Mesothelial cell of epicardium (in vitro differentiated cells): ENCODE measurements around the gene PLEKHA6. TPM values are rescaled to one million over a fixed set of nuclear protein-coding genes. Genes with fewer than 3 reads are reported as not detected.

Experiments
- DNase-seq, 2 experiments: peaks; one replicate each; pipeline ENCODE4 v3.0.0; 2021; ENCODE audit warnings: low spot score in 2 of 2; ENCODE audit not compliant: unreplicated experiment in 2 of 2
- H3K27ac Mint-ChIP-seq: 2 replicates; pipeline ENCODE4 v1.8.0; 2021; ENCODE audit warnings: mixed read lengths
- H3K27me3 Mint-ChIP-seq: 2 replicates; pipeline ENCODE4 v1.8.0; 2021; ENCODE audit warnings: low read depth, mixed read lengths
- H3K36me3 Mint-ChIP-seq: 2 replicates; pipeline ENCODE4 v1.8.0; 2021; ENCODE audit warnings: mixed read lengths
- H3K4me1 Mint-ChIP-seq: 2 replicates; pipeline ENCODE4 v1.8.0; 2021; ENCODE audit warnings: mixed read lengths
- H3K4me3 Mint-ChIP-seq: 2 replicates; pipeline ENCODE4 v1.8.0; 2021; ENCODE audit warnings: mild to moderate bottlenecking, moderate library complexity, mixed read lengths
- H3K9me3 Mint-ChIP-seq: 2 replicates; pipeline ENCODE4 v1.8.0; 2021; ENCODE audit warnings: mixed read lengths
- CTCF ChIP-seq: fragments of 200-600 bp; sonication (generic); IDR thresholded peaks from one replicate; pipeline ENCODE4 v1.5.0; 2021; ENCODE audit warnings: antibody characterized with exemption; ENCODE audit not compliant: unreplicated experiment
- total RNA-seq: library from RNA; stranded (reverse); gene quantifications from 3 replicates; pipeline ENCODE4 v1.2.1, GENCODE V29; 2021

PLEKHA6 gene
- total RNA-seq, 1 donor from 2014 or later, result 29.7 TPM

GRCh38 chr1:204194771-204195170 is 165.0 kb downstream of the PLEKHA6 start:
- no peak overlapping the region for H3K27ac Mint-ChIP-seq

GRCh38 chr1:204194080-204194479 is 165.6 kb downstream of the PLEKHA6 start:
- Mint-ChIP-seq H3K27me3 (peaks cover 32% of the 10 kb centered on the region), H3K4me3 (no peak overlapping the region), H3K9me3 (no peaks in the 10 kb centered on the region), H3K27ac (no peak overlapping the region), H3K4me1 (peaks cover 38% of the 10 kb centered on the region), H3K36me3 (no peaks in the 10 kb centered on the region)
- no peak for TF ChIP-seq CTCF
- no peak for DNase-seq

More at GRCh38 chr1:204194771-204195170, 165.0 kb downstream of the PLEKHA6 start:
- TF ChIP-seq CTCF, result no peak
- no peak for DNase-seq
- Mint-ChIP-seq H3K9me3 (no peaks in the 10 kb centered on the region), H3K36me3 (no peaks in the 10 kb centered on the region), H3K27me3 (peaks cover 25% of the 10 kb centered on the region), H3K4me3 (no peak overlapping the region), H3K4me1 (peaks cover 38% of the 10 kb centered on the region)

- no peak for DNase-seq
- Mint-ChIP-seq H3K4me1 (peaks cover 28% of the 10 kb centered on the region), H3K4me3 (no peak overlapping the region), H3K27ac (no peak overlapping the region), H3K9me3 (no peaks in the 10 kb centered on the region), H3K36me3 (no peaks in the 10 kb centered on the region), H3K27me3 (peaks cover 45% of the 10 kb centered on the region)
- TF ChIP-seq CTCF, result no peak
These were observed 167.0 kb downstream of the PLEKHA6 start for GRCh38 chr1:204192589-204193352.

GRCh38 chr1:204192046-204192445 is 167.7 kb downstream of the PLEKHA6 start:
- peaks cover 48% of the 10 kb centered on the region for H3K27me3 Mint-ChIP-seq
- TF ChIP-seq CTCF, result no peak
- no peak overlapping the region for H3K27ac Mint-ChIP-seq
- no peak for DNase-seq
- no peaks in the 10 kb centered on the region for H3K9me3 Mint-ChIP-seq
- no peak overlapping the region for H3K4me3 Mint-ChIP-seq
- no peaks in the 10 kb centered on the region for H3K36me3 Mint-ChIP-seq
- peaks cover 28% of the 10 kb centered on the region for H3K4me1 Mint-ChIP-seq

GRCh38 chr1:204191456-204191855 is 168.3 kb downstream of the PLEKHA6 start:
- H3K36me3 Mint-ChIP-seq, result no peaks in the 10 kb centered on the region
- no peaks in the 10 kb centered on the region for H3K9me3 Mint-ChIP-seq
- peaks cover 48% of the 10 kb centered on the region for H3K27me3 Mint-ChIP-seq
- no peak overlapping the region for H3K27ac Mint-ChIP-seq
- no peak for DNase-seq
- no peak overlapping the region for H3K4me3 Mint-ChIP-seq
- TF ChIP-seq CTCF, result no peak
- H3K4me1 Mint-ChIP-seq, result peaks cover 27% of the 10 kb centered on the region
